HepG2 (cell line): ENCODE results near the gene NAPSA. TPM values are rescaled to one million over a fixed set of nuclear protein-coding genes. Genes with fewer than 3 reads are reported as not detected.

Experiments
- AGO1 ChIP-seq: fragments of 200-400 bp; formaldehyde crosslinking; IDR thresholded peaks from 2 replicates; pipeline ENCODE4 v1.6.1; 2017; ENCODE audit warnings: mild to moderate bottlenecking, low read depth, low read length, moderate library complexity; ENCODE audit not compliant: poor library complexity, severe bottlenecking
- BHLHE40 ChIP-seq: IDR thresholded peaks from 2 replicates; pipeline ENCODE4 v1.6.1; 2011; ENCODE audit warnings: low read length, improper control_type of control experiment
- CBFB ChIP-seq: sonication (generic); formaldehyde crosslinking; IDR thresholded peaks from 2 replicates; pipeline ENCODE4 v1.4.0; 2020; ENCODE audit warnings: missing genetic modification reagents
- DMAP1 ChIP-seq: IDR thresholded peaks from 2 replicates; pipeline ENCODE4 v1.6.1; 2016
- ELF3 ChIP-seq: IDR thresholded peaks from 2 replicates; pipeline ENCODE4 v1.6.1; 2016; ENCODE audit warnings: missing genetic modification reagents, missing compliant biosample characterization
- GLMP ChIP-seq: sonication (generic); formaldehyde crosslinking; IDR thresholded peaks from 2 replicates; pipeline ENCODE4 v1.9.0; 2021; ENCODE audit warnings: missing genetic modification reagents, mild to moderate bottlenecking, borderline replicate concordance
- HNRNPH1 ChIP-seq: fragments of 200-400 bp; formaldehyde crosslinking; optimal IDR thresholded peaks from 2 replicates; pipeline ENCODE3; 2017; ENCODE audit warnings: mild to moderate bottlenecking, low read depth, low read length
- MAFF ChIP-seq: IDR thresholded peaks from 2 replicates; pipeline ENCODE4 v1.6.1; 2011; ENCODE audit warnings: low read depth, low read length, improper control_type of control experiment
- MTA1 ChIP-seq: sonication (generic); formaldehyde crosslinking; IDR thresholded peaks from 2 replicates; pipeline ENCODE4 v1.4.0; 2020; ENCODE audit warnings: missing genetic modification reagents, mild to moderate bottlenecking, borderline replicate concordance
- NFIC ChIP-seq: IDR thresholded peaks from 2 replicates; pipeline ENCODE4 v1.6.1; 2012; ENCODE audit warnings: mild to moderate bottlenecking, low read length, inconsistent platforms
- NFKBIZ ChIP-seq: IDR thresholded peaks from 2 replicates; pipeline ENCODE4 v1.6.1; 2018; ENCODE audit warnings: missing genetic modification reagents, missing compliant biosample characterization
- NFYC ChIP-seq: IDR thresholded peaks from 2 replicates; pipeline ENCODE4 v1.6.1; 2016; ENCODE audit warnings: missing genetic modification reagents, missing compliant biosample characterization
- POLR2G ChIP-seq: fragments of 200-400 bp; formaldehyde crosslinking; IDR thresholded peaks from 2 replicates; pipeline ENCODE4 v1.6.1; 2018; ENCODE audit warnings: mild to moderate bottlenecking, low read depth, low read length, moderate library complexity
- SATB2 ChIP-seq: sonication (generic); formaldehyde crosslinking; IDR thresholded peaks from 2 replicates; pipeline ENCODE4 v1.5.0; 2020; ENCODE audit warnings: missing genetic modification reagents
- SIN3B ChIP-seq: fragments of 150-350 bp; IDR thresholded peaks from 2 replicates; pipeline ENCODE4 v1.6.1; 2014; ENCODE audit warnings: low read length
- SIX4 ChIP-seq: sonication (generic); formaldehyde crosslinking; IDR thresholded peaks from 2 replicates; pipeline ENCODE4 v1.4.0; 2020; ENCODE audit warnings: missing genetic modification reagents
- SRF ChIP-seq: IDR thresholded peaks from 2 replicates; pipeline ENCODE4 v1.6.1; 2011; ENCODE audit warnings: mild to moderate bottlenecking, low read depth, low read length, moderate library complexity
- SRY ChIP-seq: sonication (generic); formaldehyde crosslinking; IDR thresholded peaks from 2 replicates; pipeline ENCODE4 v1.8.0; 2022; ENCODE audit warnings: mild to moderate bottlenecking, missing genetic modification reagents
- SYNCRIP ChIP-seq: fragments of 200-400 bp; formaldehyde crosslinking; IDR thresholded peaks from 2 replicates; pipeline ENCODE4 v1.6.1; 2018; ENCODE audit warnings: mild to moderate bottlenecking, low read depth, low read length; ENCODE audit not compliant: insufficient read depth
- YEATS2 ChIP-seq: sonication (generic); formaldehyde crosslinking; IDR thresholded peaks from 2 replicates; pipeline ENCODE4 v1.4.0; 2020; ENCODE audit warnings: missing genetic modification reagents, borderline replicate concordance
- ZNF136 ChIP-seq: sonication (generic); formaldehyde crosslinking; IDR thresholded peaks from 2 replicates; pipeline ENCODE4 v1.8.1; 2022; ENCODE audit warnings: low read depth, mild to moderate bottlenecking, moderate library complexity, missing genetic modification reagents
- ZNF33A ChIP-seq: sonication (generic); formaldehyde crosslinking; IDR thresholded peaks from 2 replicates; pipeline ENCODE4 v1.5.1; 2020; ENCODE audit warnings: missing genetic modification reagents, mild to moderate bottlenecking, moderate library complexity, borderline replicate concordance
- ZNF367 ChIP-seq: sonication (generic); formaldehyde crosslinking; IDR thresholded peaks from 2 replicates; pipeline ENCODE4 v1.4.0; 2020; ENCODE audit warnings: missing genetic modification reagents, borderline replicate concordance
- ZNF672 ChIP-seq: sonication (generic); formaldehyde crosslinking; IDR thresholded peaks from 2 replicates; pipeline ENCODE4 v1.8.1; 2022; ENCODE audit warnings: missing genetic modification reagents
- ZNF761 ChIP-seq: sonication (generic); formaldehyde crosslinking; conservative IDR thresholded peaks from 2 replicates; pipeline ENCODE4 v1.4.0; 2020; ENCODE audit warnings: mild to moderate bottlenecking, missing genetic modification reagents
- ZUFSP ChIP-seq: sonication (generic); formaldehyde crosslinking; IDR thresholded peaks from 2 replicates; pipeline ENCODE4 v1.9.0; 2021; ENCODE audit warnings: missing genetic modification reagents, mild to moderate bottlenecking, borderline replicate concordance
- polyA plus RNA-seq, 8 experiments: library from polyadenylated mRNA; depleted of rRNA in 3 of 8; stranded (reverse) in 7 of 8; unstranded in 1 of 8; fragments of >200 nt; fragmentation: Illumina TruSeq in 4 of 8; extraction: Trizol in 4 of 8; gene quantifications; 2 replicates each; pipeline versions ENCODE4 v1.2.1 to v1.2.3, GENCODE V29; 2011 to 2016; ENCODE audit warnings: low read depth in 4 of 8, missing spikeins in 1 of 8, mixed read lengths in 1 of 8; ENCODE audit not compliant: insufficient read depth in 1 of 8
- total RNA-seq, 5 experiments: library from RNA; depleted of rRNA; stranded (reverse); fragments of >200 nt; fragmentation: Illumina TruSeq; extraction: Trizol; gene quantifications; 2 replicates each; pipeline ENCODE4 v1.2.3, GENCODE V29; 2016; ENCODE audit warnings: low read depth in 1 of 5
- TF ChIP-seq, protein P1 (sequence below): IDR thresholded peaks from 2 replicates; pipeline ENCODE4 v1.6.1; 2016
- TF ChIP-seq, protein P2 (sequence below): IDR thresholded peaks from 2 replicates; pipeline ENCODE4 v1.6.1; 2016; ENCODE audit warnings: low read depth

The NAPSA gene
- total and polyA plus RNA-seq, 2 of the 13 experiments (the other 11 are each of a cell fraction or from before 2014, with no cell fraction given), result not detected

GRCh38 chr19:50325310-50326100 is 39.9 kb downstream of the NAPSA start (continued):
- TF ChIP-seq GLMP (no peak), ELF3 (CRISPR knock-in tag) (peak; percentile 74), POLR2G (no peak), ZNF367 (peak; percentile 86; the same call in 1 of the 2 replicates), ZNF761 (no peak), SATB2 (CRISPR knock-in tag) (peak; percentile 90; the same call in 1 of the 2 replicates), SRY (CRISPR knock-in tag) (peak; percentile 96), SRF (no peak), HNRNPH1 (no peak), SIN3B (0 out of 2 replicates have a peak, but pooled peaks have one; percentile 34), MTA1 (no peak), NFIC (no peak), ZNF672 (CRISPR knock-in tag) (no peak), AGO1 (no peak), ZUFSP (CRISPR knock-in tag) (no peak), SIX4 (CRISPR knock-in tag) (peak; percentile 41; the same call in 1 of the 2 replicates), CBFB (CRISPR knock-in tag) (no peak), BHLHE40 (no peak), YEATS2 (CRISPR knock-in tag) (no peak), ZNF33A (CRISPR knock-in tag) (no peak), NFKBIZ (CRISPR knock-in tag) (no peak; the same call in 1 of the 2 replicates), SYNCRIP (no peak), MAFF (no peak), ZNF136 (CRISPR knock-in tag) (no peak), DMAP1 (CRISPR knock-in tag) (no peak), NFYC (CRISPR knock-in tag) (no peak)
- TF ChIP-seq, protein P1, sequence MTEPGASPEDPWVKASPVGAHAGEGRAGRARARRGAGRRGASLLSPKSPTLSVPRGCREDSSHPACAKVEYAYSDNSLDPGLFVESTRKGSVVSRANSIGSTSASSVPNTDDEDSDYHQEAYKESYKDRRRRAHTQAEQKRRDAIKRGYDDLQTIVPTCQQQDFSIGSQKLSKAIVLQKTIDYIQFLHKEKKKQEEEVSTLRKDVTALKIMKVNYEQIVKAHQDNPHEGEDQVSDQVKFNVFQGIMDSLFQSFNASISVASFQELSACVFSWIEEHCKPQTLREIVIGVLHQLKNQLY (CRISPR knock-in tag), result no peak
- TF ChIP-seq, protein P2, sequence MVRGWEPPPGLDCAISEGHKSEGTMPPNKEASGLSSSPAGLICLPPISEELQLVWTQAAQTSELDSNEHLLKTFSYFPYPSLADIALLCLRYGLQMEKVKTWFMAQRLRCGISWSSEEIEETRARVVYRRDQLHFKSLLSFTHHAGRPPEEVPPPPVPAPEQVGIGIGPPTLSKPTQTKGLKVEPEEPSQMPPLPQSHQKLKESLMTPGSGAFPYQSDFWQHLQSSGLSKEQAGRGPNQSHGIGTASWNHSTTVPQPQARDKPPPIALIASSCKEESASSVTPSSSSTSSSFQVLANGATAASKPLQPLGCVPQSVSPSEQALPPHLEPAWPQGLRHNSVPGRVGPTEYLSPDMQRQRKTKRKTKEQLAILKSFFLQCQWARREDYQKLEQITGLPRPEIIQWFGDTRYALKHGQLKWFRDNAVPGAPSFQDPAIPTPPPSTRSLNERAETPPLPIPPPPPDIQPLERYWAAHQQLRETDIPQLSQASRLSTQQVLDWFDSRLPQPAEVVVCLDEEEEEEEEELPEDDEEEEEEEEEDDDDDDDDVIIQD (CRISPR knock-in tag), result no peak
